Measurements from ENCODE around the gene VAMP3. TPM values are rescaled to one million over a fixed set of nuclear protein-coding genes. Genes with fewer than 3 reads are reported as not detected.

The VAMP3 gene
- total and polyA plus RNA-seq, 9 of the 15 experiments (the other 6 are each of a cell fraction or from before 2014, with no cell fraction given), result 27.1 to 71.3 (median 47.5) TPM

DNA sequence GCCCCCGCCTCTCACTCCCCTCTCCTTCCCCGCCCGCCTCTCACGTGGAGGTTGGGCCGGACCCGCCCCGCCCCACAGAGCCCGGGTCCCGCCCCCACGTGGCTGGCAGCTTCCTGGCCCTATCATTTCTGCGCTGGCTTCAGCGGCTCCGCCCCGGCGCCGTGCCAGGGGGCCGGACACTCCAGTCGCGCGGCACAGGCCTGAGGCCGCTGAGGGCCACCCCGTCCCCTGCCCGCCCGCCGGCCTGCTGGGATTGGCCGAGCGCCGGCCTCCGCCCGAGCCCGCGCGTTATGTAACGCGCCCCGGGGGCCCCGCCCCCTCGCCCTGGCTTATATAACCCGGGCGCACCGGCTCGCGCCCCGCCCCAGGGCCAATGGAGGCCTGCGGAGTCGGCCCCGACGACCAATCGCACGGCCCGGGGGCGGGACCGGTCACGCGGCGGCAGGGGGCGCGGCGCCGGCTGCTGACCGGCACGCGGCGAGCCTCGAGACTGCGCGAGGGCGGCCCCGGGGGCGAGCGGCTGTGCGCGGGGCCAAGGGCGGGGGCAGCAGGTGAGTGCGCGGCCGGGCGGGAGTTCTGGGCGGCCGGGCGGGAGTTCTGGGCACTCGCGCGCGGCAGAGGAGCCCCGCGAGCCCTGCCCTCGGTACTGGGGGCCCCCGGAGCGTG, 12.9 kb downstream of the VAMP3 start, which contains the start of gene PER3 (continued):
- TF ChIP-seq ATF1 (CRISPR knock-in tag; IDR thresholded peaks at IDR 0.05), result 0 out of 2 replicates have a peak, but pooled peaks have one; percentile 7
- peak; percentile 69 for TF ChIP-seq ATF1 (tag; IDR thresholded peaks at IDR 0.05)
- TF ChIP-seq, protein P1, sequence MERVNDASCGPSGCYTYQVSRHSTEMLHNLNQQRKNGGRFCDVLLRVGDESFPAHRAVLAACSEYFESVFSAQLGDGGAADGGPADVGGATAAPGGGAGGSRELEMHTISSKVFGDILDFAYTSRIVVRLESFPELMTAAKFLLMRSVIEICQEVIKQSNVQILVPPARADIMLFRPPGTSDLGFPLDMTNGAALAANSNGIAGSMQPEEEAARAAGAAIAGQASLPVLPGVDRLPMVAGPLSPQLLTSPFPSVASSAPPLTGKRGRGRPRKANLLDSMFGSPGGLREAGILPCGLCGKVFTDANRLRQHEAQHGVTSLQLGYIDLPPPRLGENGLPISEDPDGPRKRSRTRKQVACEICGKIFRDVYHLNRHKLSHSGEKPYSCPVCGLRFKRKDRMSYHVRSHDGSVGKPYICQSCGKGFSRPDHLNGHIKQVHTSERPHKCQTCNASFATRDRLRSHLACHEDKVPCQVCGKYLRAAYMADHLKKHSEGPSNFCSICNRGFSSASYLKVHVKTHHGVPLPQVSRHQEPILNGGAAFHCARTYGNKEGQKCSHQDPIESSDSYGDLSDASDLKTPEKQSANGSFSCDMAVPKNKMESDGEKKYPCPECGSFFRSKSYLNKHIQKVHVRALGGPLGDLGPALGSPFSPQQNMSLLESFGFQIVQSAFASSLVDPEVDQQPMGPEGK (CRISPR knock-in tag; IDR thresholded peaks at IDR 0.05; ENCODE audit: borderline replicate concordance), result no peak
- TF ChIP-seq ZNF263 (CRISPR knock-in tag; IDR thresholded peaks at IDR 0.05; ENCODE audit: borderline replicate concordance), result no peak
- TF ChIP-seq SNIP1 (IDR thresholded peaks at IDR 0.05; ENCODE audit: low read depth), result no peak
- TF ChIP-seq PHF8 (IDR thresholded peaks at IDR 0.05; ENCODE audit: borderline replicate concordance, low read length), result peak; percentile 35; the same call in 1 of the 2 replicates
- TF ChIP-seq, protein P2, sequence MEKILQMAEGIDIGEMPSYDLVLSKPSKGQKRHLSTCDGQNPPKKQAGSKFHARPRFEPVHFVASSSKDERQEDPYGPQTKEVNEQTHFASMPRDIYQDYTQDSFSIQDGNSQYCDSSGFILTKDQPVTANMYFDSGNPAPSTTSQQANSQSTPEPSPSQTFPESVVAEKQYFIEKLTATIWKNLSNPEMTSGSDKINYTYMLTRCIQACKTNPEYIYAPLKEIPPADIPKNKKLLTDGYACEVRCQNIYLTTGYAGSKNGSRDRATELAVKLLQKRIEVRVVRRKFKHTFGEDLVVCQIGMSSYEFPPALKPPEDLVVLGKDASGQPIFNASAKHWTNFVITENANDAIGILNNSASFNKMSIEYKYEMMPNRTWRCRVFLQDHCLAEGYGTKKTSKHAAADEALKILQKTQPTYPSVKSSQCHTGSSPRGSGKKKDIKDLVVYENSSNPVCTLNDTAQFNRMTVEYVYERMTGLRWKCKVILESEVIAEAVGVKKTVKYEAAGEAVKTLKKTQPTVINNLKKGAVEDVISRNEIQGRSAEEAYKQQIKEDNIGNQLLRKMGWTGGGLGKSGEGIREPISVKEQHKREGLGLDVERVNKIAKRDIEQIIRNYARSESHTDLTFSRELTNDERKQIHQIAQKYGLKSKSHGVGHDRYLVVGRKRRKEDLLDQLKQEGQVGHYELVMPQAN (IDR thresholded peaks at IDR 0.05; ENCODE audit: borderline replicate concordance), result no peak
- TF ChIP-seq BRD4 (IDR thresholded peaks at IDR 0.05), result no peak
- no peak for TF ChIP-seq EZH2 (IDR thresholded peaks at IDR 0.05; ENCODE audit: borderline replicate concordance, low read depth, low read length)
- TF ChIP-seq, protein P3, sequence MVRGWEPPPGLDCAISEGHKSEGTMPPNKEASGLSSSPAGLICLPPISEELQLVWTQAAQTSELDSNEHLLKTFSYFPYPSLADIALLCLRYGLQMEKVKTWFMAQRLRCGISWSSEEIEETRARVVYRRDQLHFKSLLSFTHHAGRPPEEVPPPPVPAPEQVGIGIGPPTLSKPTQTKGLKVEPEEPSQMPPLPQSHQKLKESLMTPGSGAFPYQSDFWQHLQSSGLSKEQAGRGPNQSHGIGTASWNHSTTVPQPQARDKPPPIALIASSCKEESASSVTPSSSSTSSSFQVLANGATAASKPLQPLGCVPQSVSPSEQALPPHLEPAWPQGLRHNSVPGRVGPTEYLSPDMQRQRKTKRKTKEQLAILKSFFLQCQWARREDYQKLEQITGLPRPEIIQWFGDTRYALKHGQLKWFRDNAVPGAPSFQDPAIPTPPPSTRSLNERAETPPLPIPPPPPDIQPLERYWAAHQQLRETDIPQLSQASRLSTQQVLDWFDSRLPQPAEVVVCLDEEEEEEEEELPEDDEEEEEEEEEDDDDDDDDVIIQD (CRISPR knock-in tag; IDR thresholded peaks at IDR 0.05), result no peak
- TF ChIP-seq, protein P4, sequence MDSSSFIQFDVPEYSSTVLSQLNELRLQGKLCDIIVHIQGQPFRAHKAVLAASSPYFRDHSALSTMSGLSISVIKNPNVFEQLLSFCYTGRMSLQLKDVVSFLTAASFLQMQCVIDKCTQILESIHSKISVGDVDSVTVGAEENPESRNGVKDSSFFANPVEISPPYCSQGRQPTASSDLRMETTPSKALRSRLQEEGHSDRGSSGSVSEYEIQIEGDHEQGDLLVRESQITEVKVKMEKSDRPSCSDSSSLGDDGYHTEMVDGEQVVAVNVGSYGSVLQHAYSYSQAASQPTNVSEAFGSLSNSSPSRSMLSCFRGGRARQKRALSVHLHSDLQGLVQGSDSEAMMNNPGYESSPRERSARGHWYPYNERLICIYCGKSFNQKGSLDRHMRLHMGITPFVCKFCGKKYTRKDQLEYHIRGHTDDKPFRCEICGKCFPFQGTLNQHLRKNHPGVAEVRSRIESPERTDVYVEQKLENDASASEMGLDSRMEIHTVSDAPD (CRISPR knock-in tag; IDR thresholded peaks at IDR 0.05), result no peak
- TF ChIP-seq ZNF766 (CRISPR knock-in tag; conservative IDR thresholded peaks at IDR 0.05), result no peak
- TF ChIP-seq BHLHE40 (IDR thresholded peaks at IDR 0.05; ENCODE audit: low read length), result peak; percentile 86
- no peak for TF ChIP-seq ZNF717 (CRISPR knock-in tag; IDR thresholded peaks at IDR 0.05)
- no peak for TF ChIP-seq NR2C2 (CRISPR knock-in tag; IDR thresholded peaks at IDR 0.05)
- peak; percentile 76 for TF ChIP-seq NR2C2 (tag; IDR thresholded peaks at IDR 0.05)
- TF ChIP-seq, protein P5, sequence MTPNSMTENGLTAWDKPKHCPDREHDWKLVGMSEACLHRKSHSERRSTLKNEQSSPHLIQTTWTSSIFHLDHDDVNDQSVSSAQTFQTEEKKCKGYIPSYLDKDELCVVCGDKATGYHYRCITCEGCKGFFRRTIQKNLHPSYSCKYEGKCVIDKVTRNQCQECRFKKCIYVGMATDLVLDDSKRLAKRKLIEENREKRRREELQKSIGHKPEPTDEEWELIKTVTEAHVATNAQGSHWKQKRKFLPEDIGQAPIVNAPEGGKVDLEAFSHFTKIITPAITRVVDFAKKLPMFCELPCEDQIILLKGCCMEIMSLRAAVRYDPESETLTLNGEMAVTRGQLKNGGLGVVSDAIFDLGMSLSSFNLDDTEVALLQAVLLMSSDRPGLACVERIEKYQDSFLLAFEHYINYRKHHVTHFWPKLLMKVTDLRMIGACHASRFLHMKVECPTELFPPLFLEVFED (CRISPR knock-in tag; conservative IDR thresholded peaks at IDR 0.05), result no peak
- TF ChIP-seq, protein P6, sequence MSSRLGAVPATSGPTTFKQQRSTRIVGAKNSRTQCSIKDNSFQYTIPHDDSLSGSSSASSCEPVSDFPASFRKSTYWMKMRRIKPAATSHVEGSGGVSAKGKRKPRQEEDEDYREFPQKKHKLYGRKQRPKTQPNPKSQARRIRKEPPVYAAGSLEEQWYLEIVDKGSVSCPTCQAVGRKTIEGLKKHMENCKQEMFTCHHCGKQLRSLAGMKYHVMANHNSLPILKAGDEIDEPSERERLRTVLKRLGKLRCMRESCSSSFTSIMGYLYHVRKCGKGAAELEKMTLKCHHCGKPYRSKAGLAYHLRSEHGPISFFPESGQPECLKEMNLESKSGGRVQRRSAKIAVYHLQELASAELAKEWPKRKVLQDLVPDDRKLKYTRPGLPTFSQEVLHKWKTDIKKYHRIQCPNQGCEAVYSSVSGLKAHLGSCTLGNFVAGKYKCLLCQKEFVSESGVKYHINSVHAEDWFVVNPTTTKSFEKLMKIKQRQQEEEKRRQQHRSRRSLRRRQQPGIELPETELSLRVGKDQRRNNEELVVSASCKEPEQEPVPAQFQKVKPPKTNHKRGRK (tag; IDR thresholded peaks at IDR 0.05), result no peak
